Breast epithelium (tissue), 4 donors: ENCODE data around the gene OASL. TPM values are rescaled to one million over a fixed set of nuclear protein-coding genes. Genes with fewer than 3 reads are reported as not detected.

Experiments used
- DNase-seq, 2 donors: peaks; one replicate each; pipeline ENCODE4 v3.0.0-alpha.2; 2019; ENCODE audit warnings: low spot score in 2 of 2
- H3K27ac ChIP-seq, 2 donors: fragments of 200-600 bp; sonication (generic) in 1 of 2; one replicate each; pipeline ENCODE4 v1.5.1; 2016 to 2019; ENCODE audit warnings: mild to moderate bottlenecking in 1 of 2
- H3K27me3 ChIP-seq, 2 donors: fragments of 200-600 bp; sonication (generic) in 1 of 2; one replicate each; pipeline versions ENCODE4 v1.5.1 to v1.6.0; 2017 to 2019; ENCODE audit warnings: control low read depth in 1 of 2, mild to moderate bottlenecking in 1 of 2
- H3K36me3 ChIP-seq: fragments of 200-600 bp; one replicate; pipeline ENCODE4 v1.5.1; 2019
- H3K4me1 ChIP-seq, 2 donors: fragments of 200-600 bp; sonication (generic); one replicate each; pipeline ENCODE4 v1.5.1; 2016 to 2019; ENCODE audit warnings: control low read depth in 1 of 2
- H3K4me3 ChIP-seq, 3 donors: fragments of 200-600 bp; sonication (generic); 1 replicate in 2 of 3; 2 replicates in 1 of 3; pipeline ENCODE4 v1.5.1; 2016 to 2019; ENCODE audit warnings: mild to moderate bottlenecking in 3 of 3, moderate library complexity in 2 of 3
- H3K9me3 ChIP-seq, 2 donors: fragments of 200-600 bp; sonication (generic) in 1 of 2; one replicate each; pipeline ENCODE4 v1.5.1; 2016 to 2019; ENCODE audit warnings: control low read depth in 1 of 2
- POLR2A ChIP-seq: fragments of 450-650 bp; IDR thresholded peaks from one replicate; pipeline ENCODE4 v1.6.1; 2016; ENCODE audit warnings: antibody characterized with exemption, mild to moderate bottlenecking, moderate library complexity
- POLR2AphosphoS5 ChIP-seq, 3 donors: sonication (generic); formaldehyde crosslinking; IDR thresholded peaks; one replicate each; pipeline ENCODE4 v1.6.1; 2017; ENCODE audit warnings: antibody characterized with exemption in 3 of 3
- intact Hi-C: fragments of 100-400 bp; cut with DNase I; formaldehyde crosslinking; loops from one replicate; pipeline ENCODE4 v1.15.1; 2023; ENCODE audit warnings: low total_unique reads
- total RNA-seq, 3 donors: library from RNA; depleted of rRNA; stranded (reverse); fragments of >200 nt; gene quantifications; one replicate each; pipeline ENCODE4 v1.1.0, GENCODE V29; 2016
- TF ChIP-seq, protein P1 (sequence below), 3 donors: fragments of 450-650 bp; IDR thresholded peaks; one replicate each; pipeline ENCODE4 v1.5.1; 2016 to 2017; ENCODE audit warnings: antibody characterized with exemption in 3 of 3, mild to moderate bottlenecking in 3 of 3, moderate library complexity in 3 of 3

OASL gene
- total RNA-seq, 3 donors from 2014 or later: 0.32 to 1.3 (median 1.0) TPM

- no peak for DNase-seq
- no peak for TF ChIP-seq POLR2AphosphoS5 (IDR thresholded peaks at IDR 0.05)
- no peak for TF ChIP-seq POLR2A
- TF ChIP-seq, protein P1, sequence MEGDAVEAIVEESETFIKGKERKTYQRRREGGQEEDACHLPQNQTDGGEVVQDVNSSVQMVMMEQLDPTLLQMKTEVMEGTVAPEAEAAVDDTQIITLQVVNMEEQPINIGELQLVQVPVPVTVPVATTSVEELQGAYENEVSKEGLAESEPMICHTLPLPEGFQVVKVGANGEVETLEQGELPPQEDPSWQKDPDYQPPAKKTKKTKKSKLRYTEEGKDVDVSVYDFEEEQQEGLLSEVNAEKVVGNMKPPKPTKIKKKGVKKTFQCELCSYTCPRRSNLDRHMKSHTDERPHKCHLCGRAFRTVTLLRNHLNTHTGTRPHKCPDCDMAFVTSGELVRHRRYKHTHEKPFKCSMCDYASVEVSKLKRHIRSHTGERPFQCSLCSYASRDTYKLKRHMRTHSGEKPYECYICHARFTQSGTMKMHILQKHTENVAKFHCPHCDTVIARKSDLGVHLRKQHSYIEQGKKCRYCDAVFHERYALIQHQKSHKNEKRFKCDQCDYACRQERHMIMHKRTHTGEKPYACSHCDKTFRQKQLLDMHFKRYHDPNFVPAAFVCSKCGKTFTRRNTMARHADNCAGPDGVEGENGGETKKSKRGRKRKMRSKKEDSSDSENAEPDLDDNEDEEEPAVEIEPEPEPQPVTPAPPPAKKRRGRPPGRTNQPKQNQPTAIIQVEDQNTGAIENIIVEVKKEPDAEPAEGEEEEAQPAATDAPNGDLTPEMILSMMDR (IDR thresholded peaks at IDR 0.05): no peak
- intact Hi-C loops: no loop called here
- H3K27me3 ChIP-seq: no peaks in the 10 kb centered on the region
- H3K36me3 ChIP-seq: no peaks in the 10 kb centered on the region
- no peaks in the 10 kb centered on the region for H3K4me1 ChIP-seq
- H3K4me3 ChIP-seq: no peak overlapping the region
- no peaks in the 10 kb centered on the region for H3K9me3 ChIP-seq
- no peak overlapping the region for H3K27ac ChIP-seq
Measured at GRCh38 chr12:121009741-121010140, 29.3 kb downstream of the OASL start.

- intact Hi-C loops: no loop called here
- no peaks in the 10 kb centered on the region for H3K36me3 ChIP-seq
- H3K4me1 ChIP-seq: no peaks in the 10 kb centered on the region
- no peak for DNase-seq
- TF ChIP-seq POLR2A: no peak
- TF ChIP-seq POLR2AphosphoS5 (IDR thresholded peaks at IDR 0.05): no peak
- TF ChIP-seq, protein P1 (IDR thresholded peaks at IDR 0.05): no peak
- H3K27ac ChIP-seq: no peak overlapping the region
- H3K4me3 ChIP-seq: no peak overlapping the region
- H3K27me3 ChIP-seq: no peaks in the 10 kb centered on the region
- H3K9me3 ChIP-seq: no peaks in the 10 kb centered on the region
Measured at GRCh38 chr12:121008347-121009098, 30.5 kb downstream of the OASL start.

- intact Hi-C loops: no loop called here
- no peak overlapping the region for H3K4me3 ChIP-seq
- H3K27me3 ChIP-seq: no peaks in the 10 kb centered on the region
- H3K9me3 ChIP-seq: no peaks in the 10 kb centered on the region
- H3K4me1 ChIP-seq: no peaks in the 10 kb centered on the region
- H3K27ac ChIP-seq: no peak overlapping the region
- H3K36me3 ChIP-seq: no peaks in the 10 kb centered on the region
- DNase-seq: no peak
- no peak for TF ChIP-seq POLR2AphosphoS5 (IDR thresholded peaks at IDR 0.05)
Measured at GRCh38 chr12:121005346-121005815, 33.7 kb downstream of the OASL start.

GRCh38 chr12:121004253-121004815 is 34.7 kb downstream of the OASL start:
- Histone ChIP-seq H3K4me1 (no peaks in the 10 kb centered on the region), H3K36me3 (no peaks in the 10 kb centered on the region), H3K4me3 (no peak overlapping the region), H3K27me3 (no peaks in the 10 kb centered on the region), H3K9me3 (no peaks in the 10 kb centered on the region), H3K27ac (no peak overlapping the region)
- intact Hi-C loops: no loop called here
- TF ChIP-seq, protein P1 (IDR thresholded peaks at IDR 0.05): no peak
- TF ChIP-seq POLR2AphosphoS5 (IDR thresholded peaks at IDR 0.05) (no peak), POLR2A (no peak)
- no peak for DNase-seq

- no peak overlapping the region for H3K27ac ChIP-seq
- TF ChIP-seq, protein P1 (IDR thresholded peaks at IDR 0.05): no peak
- TF ChIP-seq POLR2A (no peak), POLR2AphosphoS5 (IDR thresholded peaks at IDR 0.05) (no peak)
- no peak overlapping the region for H3K4me3 ChIP-seq
- intact Hi-C loops: no loop called here
- H3K36me3 ChIP-seq: no peaks in the 10 kb centered on the region
- no peaks in the 10 kb centered on the region for H3K9me3 ChIP-seq
- no peaks in the 10 kb centered on the region for H3K4me1 ChIP-seq
- no peaks in the 10 kb centered on the region for H3K27me3 ChIP-seq
- no peak for DNase-seq
Measured at GRCh38 chr12:121003650-121004049, 35.4 kb downstream of the OASL start.
